NK-92 (cell line): ENCODE results near the gene TNFRSF8.
"Not testable (repeated sequence)": the region's sequence is repeated elsewhere in the genome, so short reads cannot be mapped to it uniquely, and the experiment has no call there.

Source experiments
- DNase-seq: peaks from one replicate; lab custom pipeline; 2025; ENCODE audit not compliant: unreplicated experiment; lab: John Stamatoyannopoulos, UW

TNFRSF8 gene

GRCh38 chr1:12063141-12064072 is at the start of gene TNFRSF8:
TSS of gene TNFRSF8 (plus strand) at chr1:12063303. CDS start at chr1:12063599, 296 bp downstream.
- no peak for DNase-seq

- DNase-seq: no peak
Measured at GRCh38 chr1:12014141-12014991, 48.7 kb upstream of the TNFRSF8 start.

DNA sequence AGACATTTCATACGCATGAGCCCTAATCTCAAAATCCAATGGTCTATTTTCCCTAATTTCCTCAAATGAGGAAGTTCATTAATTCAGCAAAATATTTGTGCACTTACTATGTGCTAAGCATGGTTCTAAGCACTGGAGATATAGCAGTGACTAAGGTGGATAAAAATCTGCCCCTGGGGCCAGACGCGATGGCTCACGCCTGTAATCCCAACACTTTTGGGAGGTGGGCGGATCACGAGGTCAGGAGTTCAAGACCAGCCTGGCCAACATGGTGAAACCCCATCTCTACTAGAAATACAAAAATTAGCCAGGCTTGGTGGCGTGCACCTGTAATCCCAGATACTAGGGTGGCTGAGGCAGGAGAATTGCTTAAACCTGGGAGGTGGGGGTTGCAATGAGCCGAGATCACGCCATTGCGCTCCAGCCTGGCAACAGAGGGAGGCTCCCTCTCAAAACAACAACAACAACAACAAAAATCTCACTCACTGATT is 48.1 kb upstream of the TNFRSF8 start:
- no peak for DNase-seq

GRCh38 chr1:12015499-12015898 is 47.6 kb upstream of the TNFRSF8 start:
- DNase-seq: no peak

DNA sequence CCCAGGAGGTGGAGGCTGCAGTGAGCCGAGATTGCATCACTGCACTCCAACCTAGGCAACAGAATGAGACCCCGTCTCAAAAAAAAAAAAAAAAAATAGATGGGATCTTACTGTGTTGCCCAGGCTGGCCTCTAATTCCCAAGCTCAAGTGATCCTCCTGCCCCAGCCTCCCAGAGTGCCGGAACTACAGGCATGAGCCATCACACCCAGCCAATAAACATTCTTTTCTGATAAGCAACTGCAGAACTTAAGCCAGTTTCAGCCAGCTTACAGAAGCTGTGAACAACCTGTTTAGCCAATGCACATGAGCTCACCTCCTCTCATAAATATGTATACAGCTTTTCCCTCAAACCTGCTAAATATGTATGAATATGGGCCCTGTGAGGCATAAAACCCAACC is 46.9 kb upstream of the TNFRSF8 start:
- DNase-seq: no peak

- no peak for DNase-seq
Measured at GRCh38 chr1:12019858-12020509, 43.1 kb upstream of the TNFRSF8 start.

DNA sequence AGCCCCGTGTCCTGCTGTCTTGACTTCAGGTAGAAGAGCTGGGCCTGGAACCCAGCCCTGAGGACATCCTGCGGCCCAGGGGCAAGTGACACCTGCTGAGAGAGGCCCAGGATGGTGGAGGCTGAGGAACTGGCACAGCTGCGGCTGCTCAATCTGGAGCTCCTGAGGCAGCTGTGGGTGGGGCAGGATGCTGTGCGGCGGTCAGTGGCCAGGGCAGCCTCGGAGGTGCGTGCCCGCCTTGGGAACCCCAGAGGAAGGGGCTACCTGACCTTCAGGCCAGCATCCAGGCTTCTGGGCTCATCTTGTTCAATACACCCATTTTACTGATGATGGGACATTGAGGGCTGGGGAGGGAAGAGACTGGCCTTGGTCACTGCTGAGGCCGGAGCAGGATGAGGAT is 41.5 kb upstream of the TNFRSF8 start:
- no peak for DNase-seq

- no peak for DNase-seq
Measured at GRCh38 chr1:12022036-12022435, 41.1 kb upstream of the TNFRSF8 start.

DNA sequence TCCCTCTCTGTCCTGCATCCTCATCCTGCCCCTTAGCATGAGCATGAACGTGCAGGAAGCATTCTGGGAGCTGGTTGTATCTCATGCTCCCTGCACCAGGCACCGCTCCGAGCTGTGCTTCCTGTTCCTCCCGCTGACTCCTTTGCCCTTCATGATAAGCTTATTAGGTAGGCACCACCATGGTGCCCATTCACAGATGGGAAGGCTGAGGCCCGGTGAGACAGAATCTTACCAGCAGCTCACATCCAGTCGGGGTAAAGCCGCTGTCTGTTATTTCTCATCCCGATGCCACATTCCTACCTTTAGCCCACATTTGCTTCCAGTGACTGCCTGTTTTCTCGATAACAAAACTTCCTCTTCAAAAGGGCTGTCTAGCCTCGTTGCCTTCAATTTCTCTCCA is 36.5 kb upstream of the TNFRSF8 start:
- DNase-seq: no peak

DNA sequence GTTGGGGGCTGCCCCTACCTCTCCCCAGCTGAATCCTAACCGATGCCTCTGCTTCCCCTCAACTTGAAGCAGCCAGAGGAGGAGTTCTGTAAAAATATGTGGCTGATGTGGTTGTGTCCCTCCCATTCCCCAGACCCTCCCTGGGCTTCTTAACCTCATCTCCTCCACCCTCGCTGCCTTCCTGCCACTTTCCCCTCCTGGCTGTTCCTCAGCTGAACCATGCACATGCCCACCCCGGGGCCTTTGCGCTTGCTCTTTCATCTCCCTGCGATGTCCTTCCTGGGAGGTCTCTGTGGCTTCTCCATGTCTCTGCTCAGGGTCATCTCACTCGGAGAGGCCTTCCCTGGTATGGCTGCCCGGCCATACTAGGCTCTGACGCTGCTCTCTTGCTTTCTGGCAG is 34.9 kb upstream of the TNFRSF8 start:
- DNase-seq: no peak

DNA sequence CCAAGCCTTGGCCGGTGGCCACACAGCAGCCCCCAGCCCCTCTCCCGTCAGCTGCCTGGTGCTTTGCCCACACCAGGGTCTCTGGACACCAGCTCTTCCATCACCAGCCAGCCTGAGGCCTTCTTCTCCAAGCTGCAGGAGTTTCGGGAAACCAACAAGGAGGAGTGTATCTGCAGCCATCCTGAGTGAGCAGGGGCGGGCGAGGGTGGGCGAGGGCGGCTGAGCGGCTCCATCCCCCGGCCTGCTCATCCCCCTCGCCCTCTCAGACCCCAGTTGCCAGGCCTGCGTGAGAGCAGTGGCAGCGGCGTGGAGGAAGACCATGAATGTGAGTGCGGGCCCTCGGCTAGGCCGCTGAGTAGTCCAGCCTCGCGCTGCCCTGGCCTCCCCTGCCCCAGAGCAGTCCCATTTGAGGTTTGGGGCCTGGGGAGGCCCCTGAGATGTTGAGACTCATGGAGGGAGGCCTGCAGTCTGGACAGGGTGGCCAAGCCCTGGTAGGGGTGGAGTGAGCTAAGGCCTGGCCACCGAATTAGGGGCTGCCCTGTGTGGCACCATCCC is 34.1 kb upstream of the TNFRSF8 start:
- DNase-seq: no peak

DNA sequence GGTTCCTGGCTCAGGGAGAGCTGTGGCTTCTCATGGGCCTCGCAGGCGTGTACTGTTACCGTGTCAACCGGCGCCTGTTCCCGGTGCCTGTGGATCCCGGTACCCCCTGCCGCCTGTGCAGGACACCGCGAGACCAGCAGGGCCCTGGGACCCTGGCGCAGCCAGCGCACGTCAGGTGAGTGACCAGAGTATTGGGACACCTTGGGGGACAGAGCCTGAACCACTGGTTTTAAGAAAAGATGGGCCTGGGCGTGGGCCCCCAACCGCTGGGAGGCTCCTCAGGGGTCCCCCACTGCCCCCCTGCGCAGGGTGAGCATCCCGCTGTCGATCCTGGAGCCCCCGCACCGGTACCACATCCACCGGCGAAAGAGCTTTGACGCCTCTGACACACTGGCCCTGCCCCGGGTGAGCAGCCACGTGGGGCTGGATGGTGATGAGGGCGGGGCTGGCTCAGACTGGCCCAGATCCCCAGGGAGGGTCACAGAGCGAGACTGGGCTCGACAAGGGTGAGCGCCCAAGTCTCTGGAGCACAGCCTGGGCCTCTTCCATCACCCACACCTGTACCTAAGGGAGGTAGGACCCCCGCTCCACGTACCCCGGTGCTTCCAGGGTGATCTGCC is 33.3 kb upstream of the TNFRSF8 start:
- no peak for DNase-seq

DNA sequence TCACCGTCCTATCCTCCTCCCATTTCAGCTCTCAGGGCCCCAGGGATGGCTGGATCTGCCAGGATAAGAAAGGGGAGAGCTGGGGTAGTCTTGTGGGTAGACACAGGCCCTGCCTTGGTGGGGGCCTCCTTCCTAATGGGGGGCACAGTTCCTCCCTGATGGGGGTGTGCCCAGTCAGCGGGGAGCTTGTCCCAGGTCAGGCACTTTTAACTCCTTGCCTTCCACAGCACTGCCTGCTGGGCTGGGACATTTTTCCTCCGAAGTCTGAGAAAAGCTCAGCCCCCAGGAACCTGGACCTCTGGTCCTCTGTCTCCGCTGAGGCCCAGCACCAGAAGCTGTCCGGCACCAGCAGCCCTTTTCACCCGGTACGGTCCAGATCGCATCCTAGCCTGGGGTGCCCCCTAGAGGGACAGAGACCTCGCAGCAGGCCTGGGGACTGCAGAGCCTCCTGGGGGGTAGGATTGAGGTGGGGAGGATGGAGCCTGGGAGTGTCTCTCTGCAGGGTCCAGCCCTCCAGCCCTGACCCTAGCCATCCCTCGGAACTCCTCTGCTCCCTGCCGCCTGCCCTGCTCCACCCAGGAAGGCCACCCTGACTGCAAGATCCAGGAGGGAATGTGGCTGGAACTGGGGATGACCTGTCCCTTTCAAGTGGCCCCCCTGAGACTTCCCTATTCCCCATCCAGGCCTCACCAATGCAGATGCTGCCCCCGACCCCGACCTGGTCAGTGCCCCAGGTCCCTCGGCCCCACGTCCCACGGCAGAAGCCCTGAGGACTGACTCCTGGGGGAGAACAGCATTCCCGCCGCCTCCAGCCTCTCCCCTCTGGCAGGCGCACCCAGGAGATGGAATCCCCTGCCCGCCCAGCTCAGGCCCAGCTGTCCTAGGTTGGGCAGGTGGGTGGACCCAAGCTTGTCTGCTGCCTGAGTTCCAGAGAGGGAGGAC is 31.8 kb upstream of the TNFRSF8 start:
- no peak for DNase-seq

DNA sequence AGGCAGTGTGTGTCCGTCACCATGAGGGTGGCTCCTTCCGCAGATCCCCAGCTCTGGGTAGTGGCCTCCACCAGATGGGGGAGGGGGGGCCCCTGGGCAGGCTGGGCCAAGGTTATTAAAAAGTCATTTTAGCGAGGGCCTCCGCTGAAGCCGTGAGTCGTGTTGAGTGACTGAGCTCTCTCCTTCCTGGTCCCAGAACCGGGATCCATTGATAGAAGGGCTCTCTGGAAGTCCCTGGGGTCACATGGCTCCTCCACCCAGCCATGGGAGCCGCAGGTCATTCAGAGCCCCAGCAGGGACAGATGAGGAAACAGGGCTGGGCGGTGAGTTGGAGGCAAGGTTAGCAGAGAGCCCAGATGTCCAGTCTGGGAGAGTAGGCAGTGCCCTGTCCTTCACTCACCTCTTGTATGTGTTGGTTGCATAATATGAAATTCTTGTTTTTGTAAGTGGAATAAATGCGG is 30.9 kb upstream of the TNFRSF8 start:
- DNase-seq: no peak

- DNase-seq: not testable (repeated sequence)
Measured at GRCh38 chr1:12033441-12033840, 29.7 kb upstream of the TNFRSF8 start.

DNA sequence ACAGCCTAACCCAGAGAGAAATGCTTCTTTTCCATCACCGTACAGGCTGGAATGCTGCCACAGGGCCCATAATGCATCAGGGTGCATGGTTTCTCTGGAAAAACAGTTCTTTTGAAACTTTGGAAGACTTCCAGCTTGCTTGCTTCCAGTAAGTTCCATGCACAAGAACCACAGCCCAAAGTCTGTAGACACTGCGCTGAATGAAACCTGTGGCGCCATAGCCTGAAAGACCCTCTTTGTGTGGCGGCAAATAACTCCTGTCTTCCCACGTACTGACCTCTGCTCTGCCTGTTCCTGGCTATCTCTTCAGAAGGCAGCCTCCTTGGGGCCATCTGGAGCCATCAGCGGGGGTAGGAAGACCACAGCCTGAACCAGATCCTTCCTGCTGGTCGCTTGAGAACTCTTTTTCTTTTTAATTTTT is 28.7 kb upstream of the TNFRSF8 start:
- no peak for DNase-seq

- DNase-seq: no peak
Measured at GRCh38 chr1:12035312-12035711, 27.8 kb upstream of the TNFRSF8 start.

GRCh38 chr1:12037486-12038355 is 25.4 kb upstream of the TNFRSF8 start:
- no peak for DNase-seq
